Glutamatergic neuron (in vitro differentiated cells): ENCODE data around the gene SHF. TPM values are rescaled to one million over a fixed set of nuclear protein-coding genes. Genes with fewer than 3 reads are reported as not detected.

Source experiments
- DNase-seq: peaks from one replicate; pipeline ENCODE4 v3.0.0; 2022
- H3K27ac Mint-ChIP-seq: one replicate; pipeline ENCODE4 v1.8.0; 2020; ENCODE audit warnings: mild to moderate bottlenecking, mixed read lengths, inconsistent platforms; ENCODE audit not compliant: unreplicated experiment
- H3K27me3 Mint-ChIP-seq: one replicate; pipeline ENCODE4 v1.8.0; 2020; ENCODE audit warnings: mild to moderate bottlenecking, moderate library complexity, mixed read lengths, inconsistent platforms; ENCODE audit not compliant: unreplicated experiment
- H3K36me3 Mint-ChIP-seq: one replicate; pipeline ENCODE4 v1.8.0; 2020; ENCODE audit warnings: mild to moderate bottlenecking, mixed read lengths, inconsistent platforms; ENCODE audit not compliant: unreplicated experiment
- H3K4me1 Mint-ChIP-seq: one replicate; pipeline ENCODE4 v1.8.0; 2020; ENCODE audit warnings: mild to moderate bottlenecking, low read depth, mixed read lengths, inconsistent platforms; ENCODE audit not compliant: unreplicated experiment
- H3K4me3 Mint-ChIP-seq: one replicate; pipeline ENCODE4 v1.8.0; 2020; ENCODE audit warnings: mild to moderate bottlenecking, mixed read lengths, inconsistent platforms; ENCODE audit not compliant: unreplicated experiment
- H3K9me3 Mint-ChIP-seq: one replicate; pipeline ENCODE4 v1.8.0; 2020; ENCODE audit warnings: mild to moderate bottlenecking, moderate library complexity, mixed read lengths, inconsistent platforms; ENCODE audit not compliant: unreplicated experiment
- CTCF ChIP-seq: fragments of 200-600 bp; sonication (generic); IDR thresholded peaks from one replicate; pipeline ENCODE4 v1.5.0; 2021; ENCODE audit not compliant: partially characterized antibody, unreplicated experiment
- total RNA-seq: library from RNA; stranded (reverse); fragmentation: NEBNext Ultra II Directional; extraction: Animal tissue kit (Norgen Biotek cat#: 25700); gene quantifications from one replicate; pipeline ENCODE4 v1.2.1, GENCODE V29; 2021; ENCODE audit not compliant: unreplicated experiment

SHF gene
- total RNA-seq, 1 donor from 2014 or later = 309 TPM

GRCh38 chr15:45201557-45201859, 13.7 kb upstream of the SHF start:
- H3K9me3 Mint-ChIP-seq = peaks cover 4% of the 10 kb centered on the region
- TF ChIP-seq CTCF = no peak
- H3K27ac Mint-ChIP-seq = no peak overlapping the region
- H3K4me3 Mint-ChIP-seq = no peak overlapping the region
- no peaks in the 10 kb centered on the region for H3K36me3 Mint-ChIP-seq
- no peak for DNase-seq
- H3K27me3 Mint-ChIP-seq = peaks cover 20% of the 10 kb centered on the region
- peaks cover 9% of the 10 kb centered on the region for H3K4me1 Mint-ChIP-seq

GRCh38 chr15:45200799-45201556, 13.2 kb upstream of the SHF start:
- H3K4me1 Mint-ChIP-seq = peaks cover 9% of the 10 kb centered on the region
- no peaks in the 10 kb centered on the region for H3K36me3 Mint-ChIP-seq
- no peak for TF ChIP-seq CTCF
- peak; percentile 82 for DNase-seq
- no peak overlapping the region for H3K4me3 Mint-ChIP-seq
- no peak overlapping the region for H3K27ac Mint-ChIP-seq
- H3K9me3 Mint-ChIP-seq = peaks cover 4% of the 10 kb centered on the region
- H3K27me3 Mint-ChIP-seq = peaks cover 20% of the 10 kb centered on the region

- H3K4me3 Mint-ChIP-seq = no peak overlapping the region
- no peak for TF ChIP-seq CTCF
- DNase-seq = peak; percentile 95
- H3K27ac Mint-ChIP-seq = no peak overlapping the region
- H3K36me3 Mint-ChIP-seq = no peaks in the 10 kb centered on the region
- H3K4me1 Mint-ChIP-seq = peaks cover 9% of the 10 kb centered on the region
- peaks cover 20% of the 10 kb centered on the region for H3K27me3 Mint-ChIP-seq
- peaks cover 4% of the 10 kb centered on the region for H3K9me3 Mint-ChIP-seq
These were observed 12.4 kb upstream of the SHF start for GRCh38 chr15:45200001-45200798.

- DNase-seq = no peak
- TF ChIP-seq CTCF = peak; percentile 32
- Mint-ChIP-seq H3K27me3 (peaks cover 20% of the 10 kb centered on the region), H3K4me3 (no peak overlapping the region), H3K4me1 (peaks cover 9% of the 10 kb centered on the region), H3K36me3 (no peaks in the 10 kb centered on the region), H3K9me3 (peaks cover 4% of the 10 kb centered on the region), H3K27ac (peak overlapping the region; percentile 98)
These were observed 11.5 kb upstream of the SHF start for GRCh38 chr15:45199136-45199810.
